TTC549 (cell line): Measurements from ENCODE around the gene PRKAG2.

Experiments used
- FAIRE-seq: peaks from 2 replicates; lab custom pipeline; 2012; peaks lifted over from hg19 to GRCh38; lab: Jason Lieb, UNC

Gene PRKAG2

GRCh38 chr7:151707757-151708156, 169.2 kb downstream of the PRKAG2 start:
- FAIRE-seq, result no peak

- no peak for FAIRE-seq
Observed at GRCh38 chr7:151707105-151707469, 169.8 kb downstream of the PRKAG2 start.

GRCh38 chr7:151706277-151707104, 170.4 kb downstream of the PRKAG2 start:
- no peak for FAIRE-seq

GRCh38 chr7:151705636-151706276, 171.2 kb downstream of the PRKAG2 start:
- FAIRE-seq, result no peak

GRCh38 chr7:151704960-151705635, 171.8 kb downstream of the PRKAG2 start:
- FAIRE-seq, result no peak

DNA sequence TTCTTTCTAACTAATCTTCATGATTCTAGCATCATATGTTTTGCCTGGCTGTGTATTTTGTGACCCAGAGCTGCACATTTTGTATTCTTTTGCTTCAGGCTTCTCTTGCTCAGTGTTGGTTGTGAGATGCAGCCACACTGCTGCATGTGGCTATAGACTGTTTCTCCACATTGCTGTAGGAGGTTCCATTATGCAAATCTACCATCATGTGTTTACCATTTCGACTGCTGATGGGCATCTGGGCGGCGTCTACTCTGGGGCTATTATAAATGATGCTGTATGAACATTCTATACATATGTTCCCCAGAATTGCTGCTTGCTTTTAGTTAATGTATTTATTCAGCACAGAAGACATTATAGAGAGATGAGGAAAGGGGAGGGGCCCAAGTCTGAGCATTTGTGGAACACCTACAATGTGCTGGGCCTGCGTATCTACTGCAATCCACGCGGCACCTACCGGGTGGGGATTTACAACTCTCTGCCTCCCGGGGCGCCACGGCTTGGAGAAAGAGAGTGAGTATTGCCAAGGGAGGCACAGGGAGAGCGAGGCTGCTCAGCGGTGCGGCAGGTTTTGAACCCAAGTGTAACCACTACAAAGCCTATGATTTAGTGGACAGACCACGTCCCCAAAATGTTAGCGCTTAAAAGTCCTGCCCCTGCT, 172.5 kb downstream of the PRKAG2 start:
- FAIRE-seq, result no peak

DNA sequence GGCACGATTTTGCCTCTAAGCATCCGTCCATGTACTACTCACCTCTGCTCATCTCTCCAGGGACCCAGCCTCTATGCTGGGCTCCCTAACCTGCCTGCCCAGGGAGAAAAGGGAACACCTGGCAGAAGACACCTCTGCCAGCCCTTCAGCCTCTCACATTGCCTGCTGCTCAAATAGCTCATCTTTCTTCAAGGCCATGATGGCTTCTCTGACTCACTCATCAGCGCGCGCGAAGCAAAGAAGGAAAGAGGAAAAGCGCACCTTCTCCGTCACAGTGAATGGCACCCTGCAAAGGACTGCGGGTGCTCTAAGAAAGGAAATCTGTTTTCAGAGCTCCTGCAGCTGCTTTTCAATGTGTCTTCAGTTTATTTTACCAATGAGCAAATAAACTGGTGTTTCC, 174.0 kb downstream of the PRKAG2 start:
- FAIRE-seq, result no peak

GRCh38 chr7:151700586-151701165, 176.2 kb downstream of the PRKAG2 start:
- no peak for FAIRE-seq

GRCh38 chr7:151699928-151700319, 177.0 kb downstream of the PRKAG2 start:
- FAIRE-seq, result no peak

DNA sequence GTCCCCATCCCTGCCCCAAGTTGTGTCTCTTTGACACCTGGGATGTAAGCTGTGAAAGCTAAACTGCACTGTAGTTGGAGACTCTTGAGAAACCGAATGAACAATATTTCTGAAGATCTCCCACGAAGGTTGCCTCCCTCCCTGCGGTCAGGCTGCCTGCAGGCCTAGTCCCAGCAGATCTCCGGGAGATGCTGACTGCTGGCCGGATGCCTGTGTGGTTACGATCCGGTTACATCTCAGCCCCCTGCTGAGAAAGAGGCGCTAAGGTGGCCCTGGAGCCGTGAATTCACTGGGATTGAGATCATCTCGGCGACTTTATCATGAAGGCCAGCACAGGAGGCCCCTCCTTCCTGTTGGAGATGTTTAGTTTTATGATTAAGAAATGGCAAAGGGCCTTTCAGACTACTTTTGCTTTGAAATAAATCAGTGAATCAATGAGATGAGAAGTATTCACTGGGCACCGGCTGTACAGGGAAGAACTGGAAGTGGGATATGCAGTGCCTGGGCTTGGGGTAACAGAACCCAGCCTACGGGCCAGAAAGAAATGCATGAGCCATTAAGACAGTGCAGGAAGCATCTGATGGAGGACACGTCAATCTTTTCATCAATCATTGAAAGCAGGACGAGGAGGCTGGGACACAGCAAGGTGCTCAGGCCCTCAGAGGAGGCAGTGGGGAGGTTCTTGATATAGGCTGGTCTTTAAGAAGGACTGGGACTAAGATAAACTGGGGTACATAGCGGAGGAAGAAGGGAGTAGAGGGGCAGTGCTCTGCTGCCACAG, 177.6 kb downstream of the PRKAG2 start:
- FAIRE-seq, result no peak

DNA sequence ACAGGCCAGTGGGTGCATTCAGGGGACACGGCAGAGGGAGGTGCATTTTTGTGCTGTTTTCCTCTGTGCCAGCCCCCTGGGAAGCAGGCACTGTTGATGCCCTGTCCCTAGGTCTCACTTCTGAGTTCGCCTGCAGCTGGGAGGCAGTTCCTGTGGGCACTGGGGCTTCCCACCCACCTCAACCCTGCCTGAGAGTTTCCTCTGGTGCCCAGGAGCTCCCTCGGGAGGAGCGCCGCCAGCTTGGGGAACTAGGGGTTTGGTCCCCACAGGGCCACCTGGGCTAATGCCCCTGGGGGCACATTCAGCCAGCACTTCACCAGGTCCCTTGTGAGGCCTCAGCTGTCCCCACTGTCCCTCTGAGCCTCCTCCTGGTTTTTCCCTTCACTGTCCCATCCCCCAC, 179.0 kb downstream of the PRKAG2 start:
- FAIRE-seq, result no peak

GRCh38 chr7:151697515-151697895, 179.4 kb downstream of the PRKAG2 start:
- FAIRE-seq, result no peak

- FAIRE-seq, result no peak
Observed at GRCh38 chr7:151696721-151697514, 180.0 kb downstream of the PRKAG2 start.

GRCh38 chr7:151695951-151696541, 180.9 kb downstream of the PRKAG2 start:
- FAIRE-seq, result no peak

DNA sequence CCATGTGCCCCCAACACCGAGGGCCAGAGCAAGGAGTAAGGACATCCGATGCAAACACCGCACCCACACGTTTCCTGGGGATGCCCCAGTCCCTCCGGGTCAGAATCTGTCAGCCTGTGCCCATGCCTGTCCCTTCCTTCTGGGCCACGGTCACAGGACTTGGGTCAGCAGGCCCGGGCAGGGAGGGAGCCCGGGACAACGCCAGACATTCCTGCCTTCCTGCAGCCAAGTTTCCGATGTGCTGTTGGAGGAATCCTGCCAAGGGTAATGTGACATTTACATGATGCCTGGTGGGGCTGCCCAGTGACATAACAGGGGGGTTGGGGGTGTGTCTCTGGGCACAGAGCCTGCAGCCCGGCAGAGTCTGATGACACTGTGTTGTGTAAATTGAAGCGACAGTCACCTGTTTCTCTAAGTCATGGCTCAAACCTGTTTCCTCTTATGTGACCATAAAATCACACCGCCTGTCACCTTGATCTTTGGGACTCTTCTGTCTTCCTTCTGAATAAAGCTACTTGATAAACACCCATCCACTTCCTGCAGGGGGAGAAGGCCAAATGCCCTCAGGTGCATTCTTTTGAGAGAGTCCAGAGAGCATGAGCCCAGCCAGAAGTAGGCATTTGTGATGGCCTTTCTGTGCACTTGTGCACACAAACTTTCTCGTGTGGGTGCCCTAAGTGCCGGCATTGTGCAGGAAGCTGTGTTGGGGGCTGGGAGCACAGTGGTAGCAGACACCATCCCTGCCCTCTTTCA, 181.9 kb downstream of the PRKAG2 start:
- FAIRE-seq, result no peak

GRCh38 chr7:151694441-151694827, 182.5 kb downstream of the PRKAG2 start:
- no peak for FAIRE-seq

GRCh38 chr7:151693140-151693539, 183.8 kb downstream of the PRKAG2 start:
- no peak for FAIRE-seq

DNA sequence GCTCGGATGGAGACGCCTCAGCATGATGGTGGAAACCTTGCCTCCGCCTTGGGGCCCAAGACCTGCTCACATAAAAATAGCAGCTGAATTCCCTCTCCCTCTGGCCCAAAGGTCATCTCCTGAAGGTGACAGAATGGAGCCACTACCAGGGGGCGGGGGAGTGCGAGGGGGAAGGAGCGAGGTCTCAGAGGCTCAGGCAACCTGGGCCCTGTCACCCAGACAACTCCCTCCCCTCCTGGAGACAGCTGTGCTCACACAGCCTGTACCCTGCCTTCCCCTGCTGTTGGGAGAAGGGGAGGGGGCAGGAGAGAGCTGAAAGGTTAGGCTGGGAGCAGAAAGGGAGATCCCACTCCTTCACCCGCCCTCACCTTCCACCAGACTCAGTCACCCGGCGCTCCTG, 184.2 kb downstream of the PRKAG2 start:
- FAIRE-seq, result no peak

GRCh38 chr7:151691449-151691848, 185.5 kb downstream of the PRKAG2 start:
- FAIRE-seq, result no peak

- FAIRE-seq, result no peak
Observed at GRCh38 chr7:151690606-151691005, 186.3 kb downstream of the PRKAG2 start.
